IMR-90 (cell line): ENCODE results near the gene PMAIP1. TPM values are rescaled to one million over a fixed set of nuclear protein-coding genes. Genes with fewer than 3 reads are reported as not detected.

Experiments used
- ATAC-seq: fragments of 200-7000 bp; cut with Tn5 transposase; 2 replicates; pipeline ENCODE4 v1.9.1; 2020; ENCODE audit warnings: low read depth, mild to moderate bottlenecking, moderate library complexity
- BruUV-seq: library from RNA; stranded (reverse); fragments of 400-500 nt; replicated peaks from 2 replicates; lab custom pipeline; 2021; lab: Mats Ljungman, UMichigan
- CTCF ChIA-PET: fragments of 300-600 bp; formaldehyde crosslinking; extraction: SDS; loops from one replicate; lab custom pipeline; 2021; ENCODE audit warnings: antibody characterized with exemption; lab: Yijun Ruan, JAX
- POLR2A ChIA-PET: fragments of 300-600 bp; sonication (Branson Sonifier 250); formaldehyde crosslinking; loops from one replicate; lab custom pipeline; 2022; ENCODE audit warnings: antibody characterized with exemption; ENCODE audit not compliant: unreplicated experiment; lab: Charles Lee
- DNase-seq: peaks from one replicate; pipeline ENCODE4 v3.0.0; 2013
- H2AFZ ChIP-seq: replicated peaks from 2 replicates; pipeline ENCODE3; 2013; ENCODE audit warnings: low read length, mild to moderate bottlenecking; ENCODE audit not compliant: poor library complexity
- H2AK5ac ChIP-seq: 2 replicates; pipeline ENCODE4 v1.6.1; 2013; ENCODE audit warnings: low read depth, low read length, inconsistent platforms
- H2AK9ac ChIP-seq: replicated peaks from 2 replicates; pipeline ENCODE3; 2013; ENCODE audit warnings: mild to moderate bottlenecking, low read depth, low read length, moderate library complexity; ENCODE audit not compliant: poor library complexity
- H2BK120ac ChIP-seq: 2 replicates; pipeline ENCODE4 v1.6.1; 2013; ENCODE audit warnings: low read depth, low read length, inconsistent platforms
- H2BK15ac ChIP-seq: 3 replicates; pipeline ENCODE4 v1.6.1; 2013; ENCODE audit warnings: low read depth, low read length, inconsistent platforms
- H2BK20ac ChIP-seq: 2 replicates; pipeline ENCODE4 v1.6.1; 2013; ENCODE audit warnings: low read depth, mild to moderate bottlenecking, inconsistent platforms, low read length, moderate library complexity
- H2BK5ac ChIP-seq: 2 replicates; pipeline ENCODE4 v1.6.1; 2013; ENCODE audit warnings: mild to moderate bottlenecking, low read depth, low read length, inconsistent platforms; ENCODE audit not compliant: poor library complexity, severe bottlenecking
- H3K14ac ChIP-seq: replicated peaks from 2 replicates; pipeline ENCODE4 v1.6.1; 2013; ENCODE audit warnings: low read depth, low read length, inconsistent platforms
- H3K18ac ChIP-seq: 2 replicates; pipeline ENCODE4 v1.6.1; 2013; ENCODE audit warnings: low read depth, low read length, control low read depth
- H3K23ac ChIP-seq: 2 replicates; pipeline ENCODE4 v1.6.1; 2013; ENCODE audit warnings: low read depth, low read length, inconsistent platforms
- H3K27ac ChIP-seq: 2 replicates; pipeline ENCODE4 v1.5.1; 2013; ENCODE audit warnings: mild to moderate bottlenecking, control low read depth, low read length; ENCODE audit not compliant: insufficient read depth
- H3K27me3 ChIP-seq: 2 replicates; pipeline ENCODE4 v1.6.1; 2013; ENCODE audit warnings: low read length; ENCODE audit not compliant: control insufficient read depth, insufficient read depth
- H3K36me3 ChIP-seq: 2 replicates; pipeline ENCODE4 v1.6.1; 2013; ENCODE audit warnings: low read length, mixed read lengths; ENCODE audit not compliant: control insufficient read depth, insufficient read depth
- H3K4ac ChIP-seq: 2 replicates; pipeline ENCODE4 v1.6.1; 2013; ENCODE audit warnings: low read depth, low read length, inconsistent platforms
- H3K4me1 ChIP-seq: 2 replicates; pipeline ENCODE4 v1.6.1; 2013; ENCODE audit warnings: low read length, mixed read lengths; ENCODE audit not compliant: control insufficient read depth, insufficient read depth
- H3K4me2 ChIP-seq: 2 replicates; pipeline ENCODE4 v1.6.1; 2013; ENCODE audit warnings: low read depth, mild to moderate bottlenecking, control low read depth, low read length, moderate library complexity
- H3K4me3 ChIP-seq: 2 replicates; pipeline ENCODE4 v1.5.1; 2013; ENCODE audit warnings: low read depth, mild to moderate bottlenecking, control low read depth, low read length, moderate library complexity; ENCODE audit not compliant: insufficient read depth
- H3K56ac ChIP-seq: 2 replicates; pipeline ENCODE4 v1.6.1; 2013; ENCODE audit warnings: low read length, inconsistent platforms; ENCODE audit not compliant: insufficient read depth; ENCODE audit errors: extremely low read depth
- H3K79me1 ChIP-seq, 2 experiments: 2 replicates each; pipeline ENCODE4 v1.6.1; 2013; ENCODE audit warnings: low read length in 2 of 2, inconsistent platforms in 1 of 2, low read depth in 1 of 2
- H3K9ac ChIP-seq: 2 replicates; pipeline ENCODE4 v1.6.1; 2013; ENCODE audit warnings: low read depth, low read length, control low read depth
- H3K9me1 ChIP-seq: 2 replicates; pipeline ENCODE4 v1.6.1; 2013; ENCODE audit warnings: low read length, inconsistent platforms; ENCODE audit not compliant: insufficient read depth
- H3K9me3 ChIP-seq: 2 replicates; pipeline ENCODE4 v1.6.1; 2013; ENCODE audit warnings: low read length; ENCODE audit not compliant: control insufficient read depth, insufficient read depth
- H4K20me1 ChIP-seq: 2 replicates; pipeline ENCODE4 v1.6.1; 2013; ENCODE audit warnings: low read length, inconsistent platforms; ENCODE audit not compliant: insufficient read depth
- H4K5ac ChIP-seq: 2 replicates; pipeline ENCODE4 v1.6.1; 2013; ENCODE audit warnings: mild to moderate bottlenecking, low read depth, low read length, control low read depth
- H4K8ac ChIP-seq, 2 experiments: 2 replicates each; pipeline ENCODE4 v1.6.1; 2013; ENCODE audit warnings: low read depth in 2 of 2, low read length in 2 of 2, control low read depth in 1 of 2, inconsistent platforms in 1 of 2
- H4K91ac ChIP-seq: 2 replicates; pipeline ENCODE4 v1.6.1; 2013; ENCODE audit warnings: low read depth, low read length, inconsistent platforms; ENCODE audit not compliant: insufficient read depth
- ELK1 ChIP-seq: fragments of 150-350 bp; IDR thresholded peaks from 2 replicates; pipeline ENCODE4 v1.6.1; 2016; ENCODE audit warnings: low read depth, mild to moderate bottlenecking, low read length, moderate library complexity, borderline replicate concordance
- WGBS, 2 experiments: methylation state at CpG; one replicate each; pipeline versions ENCODE4 v1.1.5 to v1.1.7; 2013; ENCODE audit warnings: missing lambda C conversion rate in 2 of 2; ENCODE audit not compliant: insufficient read length in 1 of 2; ENCODE audit errors: extremely low coverage in 2 of 2; 5-methylcytosine and 5-hydroxymethylcytosine counted together
- dilution Hi-C: fragments of 300-500 bp; cut with HindIII; formaldehyde crosslinking; loops from one replicate; pipeline ENCODE4 v1.14.3; 2018; ENCODE audit warnings: low sequenced_read_pairs; ENCODE audit not compliant: unreplicated experiment
- in situ Hi-C: fragments of 300-500 bp; cut with MboI; formaldehyde crosslinking; loops from 3 replicates; pipeline ENCODE4 v1.14.3; 2019; ENCODE audit warnings: low sequenced_read_pairs, inconsistent platforms, mixed read lengths
- intact Hi-C: fragments of 100-400 bp; cut with micrococcal nuclease; formaldehyde crosslinking; loops from 2 replicates; pipeline ENCODE4 v1.10.0; 2022
- polyA plus RNA-seq, 3 experiments: library from polyadenylated mRNA; depleted of rRNA; stranded (reverse); fragments of >200 nt; gene quantifications; 2 replicates each; pipeline ENCODE4 v1.2.3, GENCODE V29; 2012; ENCODE audit warnings: low replicate concordance in 1 of 3
- total RNA-seq: library from RNA; depleted of rRNA; stranded (reverse); fragments of >200 nt; gene quantifications from 2 replicates; pipeline ENCODE4 v1.2.3, GENCODE V29; 2012
- TF ChIP-seq, protein P1 (sequence below): conservative IDR thresholded peaks from 2 replicates; pipeline ENCODE4 v1.5.1; 2012; ENCODE audit warnings: mild to moderate bottlenecking, low read depth, low read length, improper control_type of control experiment

Gene PMAIP1
- total and polyA plus RNA-seq, 2 of the 4 experiments (the other 2 are of a cell fraction), result 14.0 to 30.1 TPM

- TF ChIP-seq, protein P1, sequence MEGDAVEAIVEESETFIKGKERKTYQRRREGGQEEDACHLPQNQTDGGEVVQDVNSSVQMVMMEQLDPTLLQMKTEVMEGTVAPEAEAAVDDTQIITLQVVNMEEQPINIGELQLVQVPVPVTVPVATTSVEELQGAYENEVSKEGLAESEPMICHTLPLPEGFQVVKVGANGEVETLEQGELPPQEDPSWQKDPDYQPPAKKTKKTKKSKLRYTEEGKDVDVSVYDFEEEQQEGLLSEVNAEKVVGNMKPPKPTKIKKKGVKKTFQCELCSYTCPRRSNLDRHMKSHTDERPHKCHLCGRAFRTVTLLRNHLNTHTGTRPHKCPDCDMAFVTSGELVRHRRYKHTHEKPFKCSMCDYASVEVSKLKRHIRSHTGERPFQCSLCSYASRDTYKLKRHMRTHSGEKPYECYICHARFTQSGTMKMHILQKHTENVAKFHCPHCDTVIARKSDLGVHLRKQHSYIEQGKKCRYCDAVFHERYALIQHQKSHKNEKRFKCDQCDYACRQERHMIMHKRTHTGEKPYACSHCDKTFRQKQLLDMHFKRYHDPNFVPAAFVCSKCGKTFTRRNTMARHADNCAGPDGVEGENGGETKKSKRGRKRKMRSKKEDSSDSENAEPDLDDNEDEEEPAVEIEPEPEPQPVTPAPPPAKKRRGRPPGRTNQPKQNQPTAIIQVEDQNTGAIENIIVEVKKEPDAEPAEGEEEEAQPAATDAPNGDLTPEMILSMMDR, result no peak
- TF ChIP-seq ELK1, result no peak
- H2BK15ac ChIP-seq, result no peak overlapping the region
- H2BK120ac ChIP-seq, result no peak overlapping the region
- H3K27ac ChIP-seq, result no peak overlapping the region
- POLR2A ChIA-PET, result no interaction called here
- H3K27me3 ChIP-seq, result no peaks in the 10 kb centered on the region; the same call in 1 of the 2 replicates
- no peak overlapping the region for H3K18ac ChIP-seq
- no peaks in the 10 kb centered on the region for H3K36me3 ChIP-seq
- no peak overlapping the region for H3K14ac ChIP-seq
- H3K23ac ChIP-seq, result no peak overlapping the region
- peaks cover 6% of the 10 kb centered on the region; the same call in 1 of the 2 replicates for H3K4me1 ChIP-seq
- DNase-seq, result no peak
- dilution Hi-C loops (no loop called here), intact Hi-C loops (loop anchor here (5.0 kb wide), 1 partner anchor 695 kb away; no protein-coding TSS in a partner anchor), in situ Hi-C loops (loop anchor here (5.0 kb wide), 1 partner anchor 125 kb away; no protein-coding TSS in a partner anchor)
- H2AK5ac ChIP-seq, result no peak overlapping the region
- no peak overlapping the region for H3K56ac ChIP-seq
- no peak overlapping the region for H4K5ac ChIP-seq
- H2AFZ ChIP-seq, result no peak overlapping the region
- no TSS peak for BruUV-seq
- H3K9me1 ChIP-seq, result no peaks in the 10 kb centered on the region
- H3K79me1 ChIP-seq, result no peaks in the 10 kb centered on the region
- H4K8ac ChIP-seq, result no peak overlapping the region
- H3K4ac ChIP-seq, result no peak overlapping the region
- 82% methylated on average over 3 of the region's 8 CpGs; no CpG with 5 or more reads in 1 of the 2 experiments for WGBS, 2 experiments
- no peak overlapping the region for H4K91ac ChIP-seq
- H3K4me3 ChIP-seq, result no peak overlapping the region
- H2BK20ac ChIP-seq, result no peak overlapping the region
- H4K20me1 ChIP-seq, result no peaks in the 10 kb centered on the region
- H3K9me3 ChIP-seq, result no peaks in the 10 kb centered on the region
- no peak for ATAC-seq
- no peak overlapping the region for H3K4me2 ChIP-seq
- CTCF ChIA-PET, result no interaction called here
- H2AK9ac ChIP-seq, result no peak overlapping the region
- no peak overlapping the region for H2BK5ac ChIP-seq
- H3K9ac ChIP-seq, result no peak overlapping the region
Measured at GRCh38 chr18:59851784-59852399, 47.9 kb upstream of the PMAIP1 start.
